Endodermal cell (in vitro differentiated cells): ENCODE data around the gene CUX1. TPM values are rescaled to one million over a fixed set of nuclear protein-coding genes. Genes with fewer than 3 reads are reported as not detected.
A peak's percentile ranks its signal among the peaks of the same experiment; 100 is the strongest.

ENCODE experiments used
- DNase-seq: peaks from one replicate; pipeline ENCODE4 v3.0.0-alpha.2; 2017
- H3K27ac ChIP-seq: 2 replicates; pipeline ENCODE4 v1.5.1; 2013; ENCODE audit warnings: mild to moderate bottlenecking, low read depth, low read length, moderate library complexity
- H3K27me3 ChIP-seq: 2 replicates; pipeline ENCODE4 v1.6.1; 2013; ENCODE audit warnings: mild to moderate bottlenecking, low read length, moderate library complexity; ENCODE audit not compliant: insufficient read depth, control insufficient read depth, poor library complexity, severe bottlenecking
- H3K36me3 ChIP-seq: 2 replicates; pipeline ENCODE4 v1.7.0; 2013; ENCODE audit warnings: mild to moderate bottlenecking, low read length, moderate library complexity; ENCODE audit not compliant: control insufficient read depth, insufficient read depth
- H3K4me1 ChIP-seq: one replicate; pipeline ENCODE4 v1.7.0; 2013; ENCODE audit warnings: low read length; ENCODE audit not compliant: control insufficient read depth, insufficient read depth
- H3K4me3 ChIP-seq: 2 replicates; pipeline ENCODE4 v1.5.1; 2013; ENCODE audit warnings: mild to moderate bottlenecking, low read length, moderate library complexity
- H3K9ac ChIP-seq: 2 replicates; pipeline ENCODE4 v1.6.1; 2013; ENCODE audit warnings: mild to moderate bottlenecking, low read length, moderate library complexity; ENCODE audit not compliant: poor library complexity, severe bottlenecking; ENCODE audit errors: extremely low read depth
- H3K9me3 ChIP-seq: 2 replicates; pipeline ENCODE4 v1.6.1; 2013; ENCODE audit warnings: mild to moderate bottlenecking, low read length, moderate library complexity; ENCODE audit not compliant: control insufficient read depth
- H3K27ac Mint-ChIP-seq: 2 replicates; pipeline ENCODE4 v1.8.0; 2020; ENCODE audit warnings: mixed read lengths
- H3K27me3 Mint-ChIP-seq: 2 replicates; pipeline ENCODE4 v1.8.0; 2021; ENCODE audit warnings: mild to moderate bottlenecking, mixed read lengths; ENCODE audit not compliant: insufficient read depth
- H3K36me3 Mint-ChIP-seq: 2 replicates; pipeline ENCODE4 v1.8.0; 2020; ENCODE audit warnings: low read depth, mixed read lengths
- H3K4me1 Mint-ChIP-seq: 2 replicates; pipeline ENCODE4 v1.8.0; 2020; ENCODE audit warnings: mixed read lengths
- H3K4me3 Mint-ChIP-seq: 2 replicates; pipeline ENCODE4 v1.8.0; 2020; ENCODE audit warnings: mild to moderate bottlenecking, moderate library complexity, mixed read lengths
- H3K9me3 Mint-ChIP-seq: 2 replicates; pipeline ENCODE4 v1.8.0; 2020; ENCODE audit warnings: mild to moderate bottlenecking, mixed read lengths
- WGBS, 2 experiments: methylation state at CpG; one replicate each; pipeline versions ENCODE4 v1.1.5 to v1.1.7; 2013; ENCODE audit warnings: missing lambda C conversion rate in 2 of 2, mixed read lengths in 1 of 2; ENCODE audit not compliant: insufficient coverage in 1 of 2, insufficient read length in 1 of 2; 5-methylcytosine and 5-hydroxymethylcytosine counted together
- total RNA-seq, 2 donors: library from RNA; stranded (reverse); fragmentation: NEBNext Ultra II Directional in 1 of 2; extraction: Animal tissue kit (Norgen Biotek cat#: 25700) in 1 of 2; gene quantifications; 2 replicates in 1 of 2; 3 replicates in 1 of 2; pipeline ENCODE4 v1.2.1, GENCODE V29; 2021
- TF ChIP-seq, protein P1 (sequence below): fragments of 200-600 bp; sonication (generic); conservative IDR thresholded peaks from 2 replicates; pipeline ENCODE4 v1.5.0; 2021; ENCODE audit warnings: antibody characterized with exemption, mild to moderate bottlenecking

The CUX1 gene
- total RNA-seq, 2 donors from 2014 or later = 85.1 to 108 TPM

DNA sequence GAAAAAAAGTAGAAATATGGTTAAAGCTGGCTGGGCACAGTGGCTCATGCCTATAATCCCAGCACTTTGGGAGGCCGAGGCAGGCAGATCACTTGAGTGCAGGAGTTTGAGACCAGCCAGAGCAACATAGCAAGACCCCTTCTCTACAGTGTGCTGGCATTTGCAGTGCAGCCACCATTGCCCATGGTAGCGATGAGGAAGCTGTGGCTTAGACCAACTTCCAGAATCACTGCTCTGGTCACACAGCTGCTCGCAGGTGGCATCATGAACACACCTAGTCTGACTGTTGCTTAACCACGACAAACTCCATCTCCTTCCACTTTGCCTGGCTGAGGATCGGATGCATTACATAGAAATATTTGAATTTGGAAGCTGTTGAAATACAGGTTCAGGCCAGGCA is 137.1 kb downstream of the CUX1 start:
- H3K4me1 Mint-ChIP-seq = peaks cover 30% of the 10 kb centered on the region
- no peak overlapping the region for H3K27ac ChIP-seq
- peaks cover 11% of the 10 kb centered on the region for H3K36me3 ChIP-seq
- H3K27ac Mint-ChIP-seq = no peak overlapping the region
- TF ChIP-seq, protein P1, sequence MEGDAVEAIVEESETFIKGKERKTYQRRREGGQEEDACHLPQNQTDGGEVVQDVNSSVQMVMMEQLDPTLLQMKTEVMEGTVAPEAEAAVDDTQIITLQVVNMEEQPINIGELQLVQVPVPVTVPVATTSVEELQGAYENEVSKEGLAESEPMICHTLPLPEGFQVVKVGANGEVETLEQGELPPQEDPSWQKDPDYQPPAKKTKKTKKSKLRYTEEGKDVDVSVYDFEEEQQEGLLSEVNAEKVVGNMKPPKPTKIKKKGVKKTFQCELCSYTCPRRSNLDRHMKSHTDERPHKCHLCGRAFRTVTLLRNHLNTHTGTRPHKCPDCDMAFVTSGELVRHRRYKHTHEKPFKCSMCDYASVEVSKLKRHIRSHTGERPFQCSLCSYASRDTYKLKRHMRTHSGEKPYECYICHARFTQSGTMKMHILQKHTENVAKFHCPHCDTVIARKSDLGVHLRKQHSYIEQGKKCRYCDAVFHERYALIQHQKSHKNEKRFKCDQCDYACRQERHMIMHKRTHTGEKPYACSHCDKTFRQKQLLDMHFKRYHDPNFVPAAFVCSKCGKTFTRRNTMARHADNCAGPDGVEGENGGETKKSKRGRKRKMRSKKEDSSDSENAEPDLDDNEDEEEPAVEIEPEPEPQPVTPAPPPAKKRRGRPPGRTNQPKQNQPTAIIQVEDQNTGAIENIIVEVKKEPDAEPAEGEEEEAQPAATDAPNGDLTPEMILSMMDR = no peak
- DNase-seq = no peak
- H3K4me3 ChIP-seq = no peak overlapping the region
- H3K9ac ChIP-seq = no peak overlapping the region
- H3K4me3 Mint-ChIP-seq = no peak overlapping the region
- H3K27me3 ChIP-seq = no peaks in the 10 kb centered on the region
- WGBS, 2 experiments = 92 to 100% methylated on average over 4 to 5 of the region's 5 CpGs
- H3K36me3 Mint-ChIP-seq = peaks cover 27% of the 10 kb centered on the region
- no peaks in the 10 kb centered on the region for H3K27me3 Mint-ChIP-seq
- no peaks in the 10 kb centered on the region for H3K9me3 ChIP-seq
- peaks cover 5% of the 10 kb centered on the region for H3K4me1 ChIP-seq
- H3K9me3 Mint-ChIP-seq = no peaks in the 10 kb centered on the region

DNA sequence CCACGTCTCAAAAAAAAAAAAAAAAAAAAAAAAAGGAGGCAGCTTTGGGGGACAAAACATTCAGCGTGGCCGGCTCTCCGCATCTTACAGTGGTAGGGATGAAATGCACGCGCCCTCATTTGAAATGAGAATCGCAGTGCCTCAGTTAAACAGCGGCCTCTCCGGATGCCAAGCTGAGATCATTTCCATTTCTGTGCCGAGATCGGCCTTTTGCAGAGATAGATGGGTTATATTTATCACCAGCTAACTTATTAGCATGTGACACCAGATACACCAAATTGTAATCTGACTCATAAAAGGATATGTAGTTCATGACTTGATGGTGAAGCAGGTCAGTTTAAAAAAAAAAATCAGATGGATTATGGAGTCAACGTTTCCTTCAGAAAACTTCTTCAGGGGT is 138.7 kb downstream of the CUX1 start:
- H3K36me3 ChIP-seq = peaks cover 5% of the 10 kb centered on the region
- no peak overlapping the region for H3K4me3 Mint-ChIP-seq
- no peak for DNase-seq
- WGBS, 2 experiments = 94 to 97% methylated on average over 6 to 12 of the region's 12 CpGs
- no peaks in the 10 kb centered on the region for H3K9me3 ChIP-seq
- no peaks in the 10 kb centered on the region for H3K27me3 Mint-ChIP-seq
- no peak overlapping the region for H3K9ac ChIP-seq
- H3K27ac ChIP-seq = no peak overlapping the region
- H3K9me3 Mint-ChIP-seq = no peaks in the 10 kb centered on the region
- peaks cover 5% of the 10 kb centered on the region for H3K4me1 ChIP-seq
- no peaks in the 10 kb centered on the region for H3K27me3 ChIP-seq
- H3K4me3 ChIP-seq = no peak overlapping the region
- H3K36me3 Mint-ChIP-seq = peaks cover 27% of the 10 kb centered on the region
- peak overlapping the region; percentile 35 for H3K27ac Mint-ChIP-seq
- peaks cover 32% of the 10 kb centered on the region for H3K4me1 Mint-ChIP-seq
- TF ChIP-seq, protein P1 = no peak

DNA sequence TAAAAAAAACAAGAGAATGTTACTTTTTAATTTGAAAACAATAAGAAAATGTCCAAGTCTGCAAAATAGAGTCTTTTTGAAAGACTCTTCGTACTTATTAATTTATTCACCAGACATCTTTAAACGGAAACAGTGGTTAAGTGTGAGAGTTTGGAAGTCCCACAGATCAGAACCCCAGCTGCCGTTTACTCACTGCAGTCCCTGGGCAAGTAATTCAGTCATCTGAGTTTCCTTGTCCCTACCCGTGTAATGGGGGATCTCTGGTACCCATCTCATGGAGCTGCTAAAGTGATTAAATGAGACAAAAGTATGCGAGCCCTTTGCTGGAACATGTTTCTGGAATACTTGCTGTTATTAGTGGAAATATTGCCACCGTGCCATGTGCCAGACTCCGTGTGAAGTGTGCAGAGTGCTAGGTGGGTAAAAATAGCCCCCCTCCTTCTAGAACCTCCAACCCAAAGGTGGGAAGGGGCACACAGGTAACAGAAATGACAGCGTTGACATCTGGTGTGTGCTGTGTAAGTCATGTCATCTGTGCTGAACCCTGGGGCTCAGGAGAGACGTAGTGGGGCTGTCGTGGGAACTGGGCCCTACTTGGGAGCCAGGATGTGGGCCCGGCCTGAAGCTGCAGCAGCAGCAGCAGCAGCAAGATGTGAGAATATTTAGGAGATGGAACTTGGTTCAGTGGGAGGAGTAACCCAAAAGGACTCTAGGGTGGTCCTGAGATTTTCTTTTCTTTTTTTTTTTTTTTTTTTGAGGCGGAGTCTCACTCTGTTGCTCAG is 140.5 kb downstream of the CUX1 start:
- Mint-ChIP-seq H3K9me3 (no peaks in the 10 kb centered on the region), H3K4me1 (peaks cover 42% of the 10 kb centered on the region), H3K27ac (no peak overlapping the region), H3K36me3 (peaks cover 17% of the 10 kb centered on the region), H3K4me3 (no peak overlapping the region), H3K27me3 (no peaks in the 10 kb centered on the region)
- Histone ChIP-seq H3K27ac (no peak overlapping the region), H3K9me3 (no peaks in the 10 kb centered on the region), H3K9ac (no peak overlapping the region), H3K36me3 (peaks cover 3% of the 10 kb centered on the region), H3K4me1 (peaks cover 5% of the 10 kb centered on the region), H3K4me3 (no peak overlapping the region), H3K27me3 (no peaks in the 10 kb centered on the region)
- 88 to 91% methylated on average over 4 to 12 of the region's 12 CpGs for WGBS, 2 experiments
- TF ChIP-seq, protein P1 = no peak
- no peak for DNase-seq
